Jurkat, Clone E6-1 (cell line): ENCODE data around the gene DOK7.

ENCODE experiments used
- DNase-seq: peaks from one replicate; pipeline ENCODE4 v3.0.0-alpha.2; 2011; ENCODE audit warnings: low read depth, low spot score
- H3K4me3 ChIP-seq: 2 replicates; pipeline ENCODE4 v1.5.1; 2011; ENCODE audit warnings: mild to moderate bottlenecking, low read length, control low read depth, moderate library complexity

Gene DOK7

GRCh38 chr4:3424522-3425095 lies 38.5 kb upstream of the DOK7 start:
- no peak for DNase-seq

GRCh38 chr4:3426465-3427133 lies 36.5 kb upstream of the DOK7 start:
- no peak for DNase-seq
- H3K4me3 ChIP-seq = no peak overlapping the region

More at GRCh38 chr4:3424522-3425095, 38.5 kb upstream of the DOK7 start:
- H3K4me3 ChIP-seq = no peak overlapping the region

GRCh38 chr4:3427134-3427476 lies 36.0 kb upstream of the DOK7 start:
- no peak overlapping the region for H3K4me3 ChIP-seq

GRCh38 chr4:3427706-3428446 lies 35.2 kb upstream of the DOK7 start:
- no peak overlapping the region for H3K4me3 ChIP-seq
- DNase-seq = no peak

More at GRCh38 chr4:3427134-3427476, 36.0 kb upstream of the DOK7 start:
- no peak for DNase-seq

- DNase-seq = no peak
- H3K4me3 ChIP-seq = no peak overlapping the region
These were observed 33.5 kb upstream of the DOK7 start for GRCh38 chr4:3429651-3430050.

- no peak for DNase-seq
These were observed 32.6 kb upstream of the DOK7 start for GRCh38 chr4:3430524-3430923.

GRCh38 chr4:3431446-3431993 lies 31.6 kb upstream of the DOK7 start:
- no peak for DNase-seq

More at GRCh38 chr4:3430524-3430923, 32.6 kb upstream of the DOK7 start:
- no peak overlapping the region for H3K4me3 ChIP-seq

GRCh38 chr4:3432381-3432790 lies 30.7 kb upstream of the DOK7 start:
- H3K4me3 ChIP-seq = no peak overlapping the region
- no peak for DNase-seq

More at GRCh38 chr4:3431446-3431993, 31.6 kb upstream of the DOK7 start:
- H3K4me3 ChIP-seq = no peak overlapping the region

- no peak overlapping the region for H3K4me3 ChIP-seq
- DNase-seq = no peak
These were observed 29.8 kb upstream of the DOK7 start for GRCh38 chr4:3433138-3433869.

- DNase-seq = no peak
- no peak overlapping the region for H3K4me3 ChIP-seq
These were observed 28.0 kb upstream of the DOK7 start for GRCh38 chr4:3434881-3435685.

- no peak for DNase-seq
- no peak overlapping the region for H3K4me3 ChIP-seq
These were observed 27.5 kb upstream of the DOK7 start for GRCh38 chr4:3435686-3435956.

- DNase-seq = no peak
- H3K4me3 ChIP-seq = no peak overlapping the region
These were observed 26.9 kb upstream of the DOK7 start for GRCh38 chr4:3436048-3436797.

- DNase-seq = no peak
- H3K4me3 ChIP-seq = no peak overlapping the region
These were observed 26.1 kb upstream of the DOK7 start for GRCh38 chr4:3436798-3437581.

GRCh38 chr4:3437582-3437936 lies 25.5 kb upstream of the DOK7 start:
- no peak overlapping the region for H3K4me3 ChIP-seq
- DNase-seq = no peak

- DNase-seq = no peak
- H3K4me3 ChIP-seq = no peak overlapping the region
These were observed 24.9 kb upstream of the DOK7 start for GRCh38 chr4:3437998-3438846.

GRCh38 chr4:3438847-3439180 lies 24.3 kb upstream of the DOK7 start:
- DNase-seq = no peak
- H3K4me3 ChIP-seq = no peak overlapping the region

- DNase-seq = no peak
- H3K4me3 ChIP-seq = no peak overlapping the region
These were observed 23.7 kb upstream of the DOK7 start for GRCh38 chr4:3439391-3439790.
